GM21390 (cell line): ENCODE measurements around the gene ASCL5.

Source experiments
- ATAC-seq: cut with Tn5 transposase; IDR thresholded peaks from one replicate; pipeline ENCODE4 v1.9.1; 2021; ENCODE audit not compliant: unreplicated experiment

The ASCL5 gene

GRCh38 chr1:201088395-201088794 is 38.6 kb downstream of the ASCL5 start:
- ATAC-seq, result no peak

DNA sequence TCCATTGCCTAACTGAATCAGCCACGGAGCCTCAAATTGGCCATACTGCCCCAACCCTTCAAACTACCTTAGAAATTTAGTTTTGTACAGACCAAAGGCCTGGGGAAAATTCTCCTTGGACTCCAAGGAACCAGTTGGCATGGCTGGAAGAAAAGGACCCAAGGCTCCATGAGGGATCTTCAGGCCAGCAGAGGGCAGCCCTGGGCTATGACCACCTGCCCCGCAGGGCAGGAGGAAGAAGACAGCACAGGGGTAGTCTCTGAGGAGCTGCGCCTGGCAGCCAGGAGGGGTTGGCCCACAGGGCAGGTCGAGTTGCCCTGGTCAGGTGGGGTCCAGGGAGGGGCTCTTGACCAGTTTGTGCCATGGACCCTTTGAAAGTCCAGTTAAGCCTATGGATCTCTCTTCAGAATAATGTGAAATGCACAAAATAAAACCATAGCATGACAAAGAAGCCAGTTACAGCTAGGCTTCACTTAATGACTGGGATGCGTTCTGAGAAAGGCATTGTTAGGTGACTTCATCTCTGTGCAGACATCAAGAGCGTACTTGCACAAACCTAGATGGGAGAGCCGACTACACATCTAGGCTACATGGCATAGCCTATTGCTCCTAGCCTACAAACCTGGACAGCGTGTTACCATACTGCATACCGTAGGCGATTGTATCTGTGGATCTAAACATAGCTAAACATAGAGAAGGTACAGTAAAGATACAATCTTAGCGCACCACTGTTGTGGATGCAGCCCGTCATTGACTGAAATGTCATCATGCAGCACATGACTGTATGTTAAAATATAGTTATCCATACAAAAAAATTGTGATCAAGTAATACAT is 40.9 kb downstream of the ASCL5 start:
- ATAC-seq, result no peak

DNA sequence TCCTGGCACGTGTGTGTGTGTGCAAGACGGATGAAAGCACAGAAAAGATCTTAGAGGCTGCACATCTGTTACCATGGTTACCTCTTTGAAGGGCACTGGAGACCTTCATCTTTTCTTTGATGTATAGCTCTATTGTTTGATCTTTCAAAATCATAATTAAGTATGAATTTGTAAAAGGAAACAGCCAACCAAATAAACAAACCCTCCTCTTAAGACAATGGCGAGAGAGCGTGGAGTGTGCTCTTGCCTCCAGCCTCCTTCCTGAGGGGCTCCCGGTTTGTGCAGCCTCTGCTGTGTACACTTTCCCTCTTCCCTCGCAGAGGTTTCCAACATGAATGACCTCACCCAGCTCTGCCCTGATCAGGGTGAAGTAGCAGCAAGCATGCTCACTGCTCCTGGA is 42.7 kb downstream of the ASCL5 start:
- no peak for ATAC-seq

DNA sequence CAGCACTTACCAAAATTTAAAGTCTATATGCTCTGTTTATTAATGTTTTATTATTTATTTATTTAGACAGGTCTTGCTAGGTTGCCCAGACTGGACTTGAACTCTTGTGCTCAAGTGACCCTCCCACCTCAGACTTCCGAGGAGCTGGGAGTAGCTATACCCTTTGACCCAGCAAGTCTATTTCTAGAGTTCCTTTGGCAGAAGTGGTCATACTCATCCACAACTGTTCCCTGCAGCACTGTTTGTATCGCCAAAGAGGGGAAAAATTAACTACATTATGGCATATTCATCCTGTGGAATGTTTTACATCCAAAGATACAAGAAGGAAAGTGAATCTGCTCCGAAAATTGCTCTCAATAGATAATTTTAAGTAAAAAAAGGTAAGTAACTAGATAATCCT is 43.2 kb downstream of the ASCL5 start:
- no peak for ATAC-seq

GRCh38 chr1:201080135-201080534 is 46.8 kb downstream of the ASCL5 start:
- no peak for ATAC-seq

DNA sequence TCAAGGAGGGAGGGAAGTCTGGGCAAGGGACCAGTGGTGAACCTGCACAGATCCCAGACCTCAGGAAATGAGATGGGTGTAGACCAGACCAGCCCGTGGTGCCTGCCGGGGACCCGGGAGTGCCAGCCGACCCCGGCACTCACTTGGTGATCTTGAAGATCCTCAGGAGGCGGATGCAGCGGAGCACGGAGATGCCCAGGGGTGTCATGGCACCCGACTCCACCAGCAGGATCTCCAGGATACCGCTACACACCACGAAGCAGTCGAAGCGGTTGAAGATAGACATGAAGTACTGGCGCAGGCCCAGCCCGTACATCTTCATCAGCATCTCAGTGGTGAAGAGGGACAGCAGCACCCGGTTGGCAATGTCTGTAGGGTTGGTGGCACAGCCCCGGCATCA is 49.2 kb downstream of the ASCL5 start:
- ATAC-seq, result no peak

- ATAC-seq, result no peak
Observed at GRCh38 chr1:201077116-201077515, 49.9 kb downstream of the ASCL5 start.

GRCh38 chr1:201076092-201076491 is 50.9 kb downstream of the ASCL5 start:
- ATAC-seq, result no peak

- ATAC-seq, result no peak
Observed at GRCh38 chr1:201074018-201074417, 53.0 kb downstream of the ASCL5 start.

GRCh38 chr1:201072922-201073321 is 54.1 kb downstream of the ASCL5 start:
- ATAC-seq, result no peak

DNA sequence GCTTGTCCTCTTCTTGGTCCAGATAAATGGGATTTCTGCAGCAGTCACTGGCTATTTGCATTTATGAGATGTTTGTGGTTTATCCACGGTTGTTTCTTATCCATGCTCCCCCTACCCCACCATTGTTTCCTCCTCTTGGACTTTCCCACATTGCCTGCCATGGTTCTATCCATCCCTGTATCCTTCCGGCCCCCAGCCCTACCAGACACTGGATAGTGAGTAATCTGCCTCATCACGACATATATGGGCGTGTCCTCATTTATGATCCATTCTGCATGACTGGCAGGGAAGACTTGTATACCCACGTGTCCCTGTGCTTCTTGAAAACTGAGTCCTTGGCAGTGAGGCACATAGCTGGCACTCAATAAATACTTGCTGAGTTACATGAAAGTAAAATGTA is 54.8 kb downstream of the ASCL5 start:
- ATAC-seq, result no peak

DNA sequence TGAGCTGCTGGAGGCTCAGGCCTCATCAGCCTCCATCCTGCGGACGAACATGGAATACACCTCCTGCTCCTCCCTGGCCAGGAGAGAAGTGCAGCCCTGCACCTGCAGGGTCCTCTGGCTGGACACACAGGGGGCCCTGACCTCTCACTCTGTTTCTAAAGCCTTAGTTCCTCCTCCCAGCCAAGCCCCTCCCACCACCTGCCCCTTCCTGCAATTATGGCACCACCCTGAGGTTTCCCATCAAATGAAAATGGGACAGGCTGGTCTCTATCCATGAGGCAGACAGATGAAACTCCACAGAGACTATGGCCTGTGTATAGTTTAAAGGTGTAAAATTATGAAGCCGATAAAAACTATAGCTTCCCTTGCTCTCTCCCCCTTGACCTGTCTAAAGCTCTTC is 57.3 kb downstream of the ASCL5 start:
- ATAC-seq, result no peak

DNA sequence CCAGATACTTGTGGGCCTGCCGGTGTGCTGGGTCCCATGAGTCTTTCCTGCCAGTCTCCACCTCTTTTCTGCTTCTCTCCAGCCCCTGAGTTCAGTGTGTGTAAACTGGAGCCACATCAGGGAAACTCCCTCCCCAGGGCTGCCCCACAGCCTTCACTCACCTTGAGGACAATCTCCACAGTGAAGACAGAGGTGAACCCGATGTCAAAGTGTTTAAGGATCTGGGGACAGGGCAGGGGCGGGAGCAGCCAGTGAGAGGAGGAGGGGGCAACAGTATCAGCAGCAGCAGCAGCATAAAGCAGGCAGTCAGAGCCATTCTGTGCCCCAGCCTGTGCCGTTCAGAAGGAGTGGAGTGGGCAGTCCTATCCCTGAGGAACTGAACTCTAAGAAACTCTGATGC is 58.0 kb downstream of the ASCL5 start:
- ATAC-seq, result no peak

DNA sequence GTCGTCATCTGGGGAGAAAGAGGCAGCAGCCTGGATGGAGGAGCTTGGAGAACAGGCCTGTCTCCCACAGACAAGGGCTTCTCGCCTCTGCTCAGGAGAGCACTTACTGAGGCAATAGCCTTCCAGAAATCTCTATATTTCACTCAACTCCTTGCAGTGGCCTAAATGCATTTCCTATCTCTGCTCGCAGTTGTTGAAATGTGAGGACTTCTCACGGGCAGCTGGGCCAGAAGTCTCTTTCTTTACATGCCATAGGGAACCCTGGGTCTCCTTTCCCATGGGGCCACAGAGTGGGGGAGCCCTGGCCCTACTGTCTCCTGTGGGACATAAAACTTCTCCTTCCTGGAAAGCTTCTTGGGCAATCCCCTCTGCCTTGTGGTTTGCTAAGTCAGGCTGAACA is 60.0 kb downstream of the ASCL5 start:
- no peak for ATAC-seq

GRCh38 chr1:201065686-201066085 is 61.3 kb downstream of the ASCL5 start:
- no peak for ATAC-seq

GRCh38 chr1:201064806-201065205 is 62.2 kb downstream of the ASCL5 start:
- ATAC-seq, result no peak
